Esophagus muscularis mucosa (tissue), 4 donors: ENCODE data around the gene STARD6.

Source experiments
- CTCF ChIP-seq, 3 experiments: fragments of 200-600 bp in 2 of 3; fragments of 450-650 bp in 1 of 3; sonication (generic) in 2 of 3; IDR thresholded peaks; one replicate each; pipeline ENCODE4 v1.5.1; 2017 to 2019; ENCODE audit warnings: antibody characterized with exemption in 3 of 3, mild to moderate bottlenecking in 2 of 3, moderate library complexity in 1 of 3
- EP300 ChIP-seq: sonication (generic); formaldehyde crosslinking; IDR thresholded peaks from one replicate; pipeline ENCODE4 v1.6.1; 2017; ENCODE audit warnings: antibody characterized with exemption
- POLR2A ChIP-seq: fragments of 450-650 bp; IDR thresholded peaks from one replicate; pipeline ENCODE4 v1.6.1; 2017; ENCODE audit warnings: antibody characterized with exemption, moderate library complexity, mild to moderate bottlenecking, low read depth

GRCh38 chr18:54303408-54303807, 54.2 kb downstream of the STARD6 start:
- TF ChIP-seq EP300 = no peak
- no peak for TF ChIP-seq POLR2A
- no peak for TF ChIP-seq CTCF (IDR thresholded peaks at IDR 0.05)
